GM18502 (cell line): ENCODE data around the gene MYL3.

Source experiments
- ATAC-seq: cut with Tn5 transposase; IDR thresholded peaks from one replicate; pipeline ENCODE4 v1.9.1; 2021; ENCODE audit warnings: mild to moderate bottlenecking; ENCODE audit not compliant: unreplicated experiment, poor library complexity

Gene MYL3

GRCh38 chr3:46900007-46900292 lies 36.7 kb upstream of the MYL3 start:
- no peak for ATAC-seq

GRCh38 chr3:46899151-46900006 lies 36.1 kb upstream of the MYL3 start:
- no peak for ATAC-seq

- no peak for ATAC-seq
Measured at GRCh38 chr3:46898321-46899150, 35.3 kb upstream of the MYL3 start.

- no peak for ATAC-seq
Measured at GRCh38 chr3:46897829-46898320, 34.6 kb upstream of the MYL3 start.

- ATAC-seq = no peak
Measured at GRCh38 chr3:46897031-46897430, 33.8 kb upstream of the MYL3 start.

- no peak for ATAC-seq
Measured at GRCh38 chr3:46896386-46896785, 33.1 kb upstream of the MYL3 start.

GRCh38 chr3:46895761-46896160 lies 32.5 kb upstream of the MYL3 start:
- ATAC-seq = no peak

- ATAC-seq = no peak
Measured at GRCh38 chr3:46895204-46895660, 32.0 kb upstream of the MYL3 start.

GRCh38 chr3:46894256-46894655 lies 31.0 kb upstream of the MYL3 start:
- no peak for ATAC-seq

GRCh38 chr3:46893763-46894162 lies 30.5 kb upstream of the MYL3 start:
- ATAC-seq = no peak

GRCh38 chr3:46893146-46893748 lies 30.0 kb upstream of the MYL3 start:
- no peak for ATAC-seq

- ATAC-seq = no peak
Measured at GRCh38 chr3:46892285-46893145, 29.3 kb upstream of the MYL3 start.

GRCh38 chr3:46891132-46891531 lies 27.9 kb upstream of the MYL3 start:
- no peak for ATAC-seq

- no peak for ATAC-seq
Measured at GRCh38 chr3:46890132-46890531, 26.9 kb upstream of the MYL3 start.

GRCh38 chr3:46889381-46890110 lies 26.3 kb upstream of the MYL3 start:
- ATAC-seq = no peak

- no peak for ATAC-seq
Measured at GRCh38 chr3:46888705-46889104, 25.5 kb upstream of the MYL3 start.

GRCh38 chr3:46887980-46888494 lies 24.8 kb upstream of the MYL3 start:
- ATAC-seq = no peak

GRCh38 chr3:46885612-46886011 lies 22.4 kb upstream of the MYL3 start:
- ATAC-seq = no peak

GRCh38 chr3:46884929-46885328 lies 21.7 kb upstream of the MYL3 start:
- ATAC-seq = no peak
